ENCODE data around the gene KIF17. TPM values are rescaled to one million over a fixed set of nuclear protein-coding genes. Genes with fewer than 3 reads are reported as not detected.

The KIF17 gene
- polyA plus RNA-seq, 1 donor from 2014 or later = 10.0 TPM

- no peak overlapping the region for H2AFZ ChIP-seq (ENCODE audit: low read depth, low read length)
- no peaks in the 10 kb centered on the region for H3K9me3 ChIP-seq (ENCODE audit: low read length)
- no peak overlapping the region for H3K27ac ChIP-seq (ENCODE audit: low read length)
- H3K9me2 ChIP-seq (ENCODE audit: insufficient read depth, low read length) = no peaks in the 10 kb centered on the region
- peaks cover 7% of the 10 kb centered on the region for H3K27me3 ChIP-seq (ENCODE audit: insufficient read depth, low read depth, low read length)
- H3K4me3 ChIP-seq (ENCODE audit: low read length) = no peak overlapping the region
- no peak overlapping the region for H3K4me2 ChIP-seq (ENCODE audit: low read length)
- H4K20me1 ChIP-seq (ENCODE audit: insufficient read depth) = no peaks in the 10 kb centered on the region
- no peaks in the 10 kb centered on the region for H3K36me3 ChIP-seq (ENCODE audit: insufficient read depth, low read length)
- no peaks in the 10 kb centered on the region for H3F3A ChIP-seq (ENCODE audit: insufficient read depth, low read length, poor library complexity, severe bottlenecking)
- TF ChIP-seq EZH2 (IDR thresholded peaks at IDR 0.05; ENCODE audit: borderline replicate concordance, insufficient read depth, low read length, poor library complexity, severe bottlenecking) = no peak
- TF ChIP-seq RAD21 (conservative IDR thresholded peaks at IDR 0.05) = no peak
- TF ChIP-seq SMC3 (conservative IDR thresholded peaks at IDR 0.05; ENCODE audit: poor library complexity) = no peak
- TF ChIP-seq POLR2AphosphoS5 (IDR thresholded peaks at IDR 0.05) = no peak
- no peak for TF ChIP-seq MXI1 (conservative IDR thresholded peaks at IDR 0.05; ENCODE audit: poor library complexity, severe bottlenecking)
- TF ChIP-seq, protein P1, sequence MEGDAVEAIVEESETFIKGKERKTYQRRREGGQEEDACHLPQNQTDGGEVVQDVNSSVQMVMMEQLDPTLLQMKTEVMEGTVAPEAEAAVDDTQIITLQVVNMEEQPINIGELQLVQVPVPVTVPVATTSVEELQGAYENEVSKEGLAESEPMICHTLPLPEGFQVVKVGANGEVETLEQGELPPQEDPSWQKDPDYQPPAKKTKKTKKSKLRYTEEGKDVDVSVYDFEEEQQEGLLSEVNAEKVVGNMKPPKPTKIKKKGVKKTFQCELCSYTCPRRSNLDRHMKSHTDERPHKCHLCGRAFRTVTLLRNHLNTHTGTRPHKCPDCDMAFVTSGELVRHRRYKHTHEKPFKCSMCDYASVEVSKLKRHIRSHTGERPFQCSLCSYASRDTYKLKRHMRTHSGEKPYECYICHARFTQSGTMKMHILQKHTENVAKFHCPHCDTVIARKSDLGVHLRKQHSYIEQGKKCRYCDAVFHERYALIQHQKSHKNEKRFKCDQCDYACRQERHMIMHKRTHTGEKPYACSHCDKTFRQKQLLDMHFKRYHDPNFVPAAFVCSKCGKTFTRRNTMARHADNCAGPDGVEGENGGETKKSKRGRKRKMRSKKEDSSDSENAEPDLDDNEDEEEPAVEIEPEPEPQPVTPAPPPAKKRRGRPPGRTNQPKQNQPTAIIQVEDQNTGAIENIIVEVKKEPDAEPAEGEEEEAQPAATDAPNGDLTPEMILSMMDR (IDR thresholded peaks at IDR 0.05; ENCODE audit: poor library complexity, severe bottlenecking) = no peak
- TF ChIP-seq EP300 (conservative IDR thresholded peaks at IDR 0.05; ENCODE audit: poor library complexity, severe bottlenecking) = no peak
- TF ChIP-seq, protein P2, sequence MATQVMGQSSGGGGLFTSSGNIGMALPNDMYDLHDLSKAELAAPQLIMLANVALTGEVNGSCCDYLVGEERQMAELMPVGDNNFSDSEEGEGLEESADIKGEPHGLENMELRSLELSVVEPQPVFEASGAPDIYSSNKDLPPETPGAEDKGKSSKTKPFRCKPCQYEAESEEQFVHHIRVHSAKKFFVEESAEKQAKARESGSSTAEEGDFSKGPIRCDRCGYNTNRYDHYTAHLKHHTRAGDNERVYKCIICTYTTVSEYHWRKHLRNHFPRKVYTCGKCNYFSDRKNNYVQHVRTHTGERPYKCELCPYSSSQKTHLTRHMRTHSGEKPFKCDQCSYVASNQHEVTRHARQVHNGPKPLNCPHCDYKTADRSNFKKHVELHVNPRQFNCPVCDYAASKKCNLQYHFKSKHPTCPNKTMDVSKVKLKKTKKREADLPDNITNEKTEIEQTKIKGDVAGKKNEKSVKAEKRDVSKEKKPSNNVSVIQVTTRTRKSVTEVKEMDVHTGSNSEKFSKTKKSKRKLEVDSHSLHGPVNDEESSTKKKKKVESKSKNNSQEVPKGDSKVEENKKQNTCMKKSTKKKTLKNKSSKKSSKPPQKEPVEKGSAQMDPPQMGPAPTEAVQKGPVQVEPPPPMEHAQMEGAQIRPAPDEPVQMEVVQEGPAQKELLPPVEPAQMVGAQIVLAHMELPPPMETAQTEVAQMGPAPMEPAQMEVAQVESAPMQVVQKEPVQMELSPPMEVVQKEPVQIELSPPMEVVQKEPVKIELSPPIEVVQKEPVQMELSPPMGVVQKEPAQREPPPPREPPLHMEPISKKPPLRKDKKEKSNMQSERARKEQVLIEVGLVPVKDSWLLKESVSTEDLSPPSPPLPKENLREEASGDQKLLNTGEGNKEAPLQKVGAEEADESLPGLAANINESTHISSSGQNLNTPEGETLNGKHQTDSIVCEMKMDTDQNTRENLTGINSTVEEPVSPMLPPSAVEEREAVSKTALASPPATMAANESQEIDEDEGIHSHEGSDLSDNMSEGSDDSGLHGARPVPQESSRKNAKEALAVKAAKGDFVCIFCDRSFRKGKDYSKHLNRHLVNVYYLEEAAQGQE (IDR thresholded peaks at IDR 0.05; ENCODE audit: borderline replicate concordance) = no peak
- no peak for TF ChIP-seq TAF1 (IDR thresholded peaks at IDR 0.05; ENCODE audit: low read depth)
- no peaks in the 10 kb centered on the region for H3K79me2 ChIP-seq (replicated peaks; ENCODE audit: insufficient read depth, low read length)
- H3K9ac ChIP-seq (ENCODE audit: low read length) = no peak overlapping the region
Measured at GRCh38 chr1:20726932-20727745, 9.3 kb upstream of the KIF17 start.

- no peaks in the 10 kb centered on the region for H4K20me1 ChIP-seq (ENCODE audit: insufficient read depth)
- H2AFZ ChIP-seq (ENCODE audit: low read depth, low read length) = no peak overlapping the region
- no peak overlapping the region for H3K9ac ChIP-seq (ENCODE audit: low read length)
- no peaks in the 10 kb centered on the region for H3K9me2 ChIP-seq (ENCODE audit: insufficient read depth, low read length)
- no peaks in the 10 kb centered on the region for H3K79me2 ChIP-seq (replicated peaks; ENCODE audit: insufficient read depth, low read length)
- H3K36me3 ChIP-seq (ENCODE audit: insufficient read depth, low read length) = no peaks in the 10 kb centered on the region
- H3K9me3 ChIP-seq (ENCODE audit: low read length) = no peaks in the 10 kb centered on the region
- no peak overlapping the region for H3K4me3 ChIP-seq (ENCODE audit: low read length)
- no peaks in the 10 kb centered on the region for H3F3A ChIP-seq (ENCODE audit: insufficient read depth, low read length, poor library complexity, severe bottlenecking)
- H3K27ac ChIP-seq (ENCODE audit: low read length) = no peak overlapping the region
- no peak overlapping the region for H3K4me2 ChIP-seq (ENCODE audit: low read length)
- TF ChIP-seq RAD21 (conservative IDR thresholded peaks at IDR 0.05) = no peak
- no peak for TF ChIP-seq TAF1 (IDR thresholded peaks at IDR 0.05; ENCODE audit: low read depth)
- TF ChIP-seq POLR2AphosphoS5 (IDR thresholded peaks at IDR 0.05) = no peak
- no peak for TF ChIP-seq EP300 (conservative IDR thresholded peaks at IDR 0.05; ENCODE audit: poor library complexity, severe bottlenecking)
- TF ChIP-seq SMC3 (conservative IDR thresholded peaks at IDR 0.05; ENCODE audit: poor library complexity) = no peak
- TF ChIP-seq, protein P1 (IDR thresholded peaks at IDR 0.05; ENCODE audit: poor library complexity, severe bottlenecking) = no peak
- TF ChIP-seq EZH2 (IDR thresholded peaks at IDR 0.05; ENCODE audit: borderline replicate concordance, insufficient read depth, low read length, poor library complexity, severe bottlenecking) = no peak
- TF ChIP-seq, protein P2 (IDR thresholded peaks at IDR 0.05; ENCODE audit: borderline replicate concordance) = no peak
- TF ChIP-seq MXI1 (conservative IDR thresholded peaks at IDR 0.05; ENCODE audit: poor library complexity, severe bottlenecking) = no peak
- H3K27me3 ChIP-seq (ENCODE audit: insufficient read depth, low read depth, low read length) = peaks cover 4% of the 10 kb centered on the region
Measured at GRCh38 chr1:20726118-20726911, 8.5 kb upstream of the KIF17 start.

Measured in neural cell (in vitro differentiated cells).